Panc1 (cell line): ENCODE measurements around the gene AKAP14. TPM values are rescaled to one million over a fixed set of nuclear protein-coding genes. Genes with fewer than 3 reads are reported as not detected.

Experiments used
- ATAC-seq: fragments of 200-7000 bp; cut with Tn5 transposase; 2 replicates; pipeline ENCODE4 v1.9.1; 2020; ENCODE audit warnings: mild to moderate bottlenecking, moderate library complexity
- BruUV-seq: library from RNA; stranded (reverse); fragments of 400-500 nt; replicated peaks from 2 replicates; lab custom pipeline; 2021; lab: Mats Ljungman, UMichigan
- CTCF ChIA-PET: fragments of 300-600 bp; sonication (Branson Sonifier 250); formaldehyde crosslinking; loops from one replicate; lab custom pipeline; 2022; ENCODE audit warnings: antibody characterized with exemption; lab: Charles Lee
- POLR2A ChIA-PET: fragments of 300-600 bp; sonication (Branson Sonifier 250); formaldehyde crosslinking; loops from one replicate; lab custom pipeline; 2022; ENCODE audit warnings: antibody characterized with exemption; lab: Charles Lee
- DNase-seq: peaks from one replicate; pipeline ENCODE4 v3.0.0-alpha.2; 2010; ENCODE audit warnings: low read depth, low spot score
- H3K27ac ChIP-seq: 2 replicates; pipeline ENCODE4 v1.5.1; 2011; ENCODE audit warnings: mild to moderate bottlenecking, low read length, inconsistent platforms
- H3K27me3 ChIP-seq: fragments of 200-500 bp; sonication (Bioruptor generic); 2 replicates; pipeline ENCODE4 v1.6.0; 2014; ENCODE audit warnings: low read length, inconsistent platforms; ENCODE audit not compliant: control insufficient read depth, insufficient read depth
- H3K36me3 ChIP-seq: fragments of 200-500 bp; sonication (Bioruptor generic); 2 replicates; pipeline ENCODE4 v1.5.1; 2014; ENCODE audit warnings: inconsistent platforms, mild to moderate bottlenecking, low read length, moderate library complexity; ENCODE audit not compliant: control insufficient read depth, insufficient read depth
- H3K4me1 ChIP-seq: 2 replicates; pipeline ENCODE4 v1.5.1; 2011; ENCODE audit warnings: inconsistent platforms, mild to moderate bottlenecking, low read length, moderate library complexity; ENCODE audit not compliant: control insufficient read depth, insufficient read depth
- H3K4me3 ChIP-seq, 2 experiments: 2 replicates each; pipeline ENCODE4 v1.5.1; 2011 to 2012; ENCODE audit warnings: low read depth in 2 of 2, low read length in 2 of 2, mild to moderate bottlenecking in 2 of 2, inconsistent platforms in 1 of 2, moderate library complexity in 1 of 2
- H3K9me3 ChIP-seq: fragments of 200-500 bp; sonication (Bioruptor generic); 2 replicates; pipeline ENCODE4 v1.5.1; 2014; ENCODE audit warnings: low read depth, mild to moderate bottlenecking, inconsistent platforms, low read length, moderate library complexity; ENCODE audit not compliant: control insufficient read depth, insufficient read depth
- POLR2AphosphoS5 ChIP-seq: IDR thresholded peaks from 2 replicates; pipeline ENCODE4 v1.6.1; 2012; ENCODE audit warnings: mild to moderate bottlenecking, low read depth, low read length, moderate library complexity
- REST ChIP-seq, 2 experiments: IDR thresholded peaks; 2 replicates each; pipeline ENCODE4 v1.6.1; 2011 to 2012; ENCODE audit warnings: low read depth in 2 of 2, control low read depth in 1 of 2, low read length in 1 of 2, mild to moderate bottlenecking in 1 of 2, moderate library complexity in 1 of 2; ENCODE audit not compliant: insufficient read depth in 1 of 2
- SIN3A ChIP-seq: IDR thresholded peaks from 2 replicates; pipeline ENCODE4 v1.6.1; 2012; ENCODE audit warnings: low read depth, mild to moderate bottlenecking, low read length, moderate library complexity, borderline replicate concordance; ENCODE audit not compliant: insufficient read depth
- TCF7L2 ChIP-seq: IDR thresholded peaks from 2 replicates; pipeline ENCODE4 v1.6.1; 2011; ENCODE audit warnings: mild to moderate bottlenecking, low read depth, low read length, inconsistent platforms
- in situ Hi-C: cut with HindIII; loops from 2 replicates; pipeline ENCODE4 v1.10.0; 2016; ENCODE audit warnings: low sequenced_read_pairs, low pct_unique_long_range_greater_than_20kb
- intact Hi-C: fragments of 100-400 bp; cut with micrococcal nuclease; formaldehyde crosslinking; loops from one replicate; pipeline ENCODE4 v1.10.0; 2022; ENCODE audit not compliant: unreplicated experiment
- total RNA-seq: library from RNA; stranded (reverse); gene quantifications from one replicate; pipeline ENCODE4 v1.2.1, GENCODE V29; 2021; ENCODE audit not compliant: unreplicated experiment
- TF ChIP-seq, protein P1 (sequence below): fragments of 450-650 bp; IDR thresholded peaks from 2 replicates; pipeline ENCODE4 v1.5.1; 2017; ENCODE audit warnings: mild to moderate bottlenecking

The AKAP14 gene
- total RNA-seq, 1 experiment from 2014 or later = 0.28 TPM

DNA sequence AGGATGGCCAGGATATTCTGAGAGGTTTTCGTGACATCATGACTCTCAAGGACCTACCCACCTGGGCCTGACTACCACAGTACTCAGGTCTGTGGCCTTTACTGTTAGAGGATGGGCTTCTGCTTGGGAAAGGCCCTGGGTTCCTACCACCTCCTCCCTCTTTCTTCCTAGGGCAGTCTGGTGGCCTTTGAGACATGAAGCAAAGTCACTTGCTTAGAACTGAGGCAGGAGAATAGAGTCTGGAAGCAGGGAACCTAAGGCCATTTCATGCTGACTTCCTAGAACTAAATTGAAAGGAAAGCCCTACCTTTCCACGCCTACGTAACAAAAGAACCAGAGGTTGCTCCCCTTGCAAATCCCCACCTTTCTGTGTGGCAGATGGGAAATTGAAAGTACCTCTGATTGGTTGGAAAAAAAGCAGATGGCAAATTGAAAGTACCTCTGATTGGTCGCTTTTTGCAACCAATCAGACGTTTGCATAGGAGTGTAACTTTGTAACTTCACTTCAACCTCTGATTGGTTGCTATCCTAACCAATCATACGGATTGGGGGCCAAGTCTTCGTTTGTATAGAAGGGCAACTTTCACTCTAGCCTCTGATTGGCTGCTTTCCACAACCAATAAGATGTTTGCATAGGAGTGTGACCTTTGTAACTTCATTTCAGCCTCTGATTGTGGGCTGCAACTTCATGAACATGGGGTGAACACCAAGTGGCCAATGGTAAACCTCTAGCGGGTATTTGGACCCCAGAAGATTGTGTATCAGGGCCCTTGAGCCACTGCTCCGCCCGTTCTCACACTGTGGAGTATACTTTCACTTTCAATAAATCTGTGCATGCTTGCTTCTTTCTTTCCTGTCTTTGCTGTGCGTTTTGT, 9.9 kb upstream of the AKAP14 start:
- H3K27ac ChIP-seq = peak overlapping the region; percentile 87
- no peaks in the 10 kb centered on the region for H3K36me3 ChIP-seq
- peak overlapping the region; percentile 41 to 61 for H3K4me3 ChIP-seq
- ATAC-seq (peak; percentile 57), DNase-seq (peak; percentile 81)
- CTCF ChIA-PET = no interaction called here
- no TSS peak for BruUV-seq
- TF ChIP-seq TCF7L2 = no peak
- TF ChIP-seq SIN3A = no peak
- TF ChIP-seq, protein P1, sequence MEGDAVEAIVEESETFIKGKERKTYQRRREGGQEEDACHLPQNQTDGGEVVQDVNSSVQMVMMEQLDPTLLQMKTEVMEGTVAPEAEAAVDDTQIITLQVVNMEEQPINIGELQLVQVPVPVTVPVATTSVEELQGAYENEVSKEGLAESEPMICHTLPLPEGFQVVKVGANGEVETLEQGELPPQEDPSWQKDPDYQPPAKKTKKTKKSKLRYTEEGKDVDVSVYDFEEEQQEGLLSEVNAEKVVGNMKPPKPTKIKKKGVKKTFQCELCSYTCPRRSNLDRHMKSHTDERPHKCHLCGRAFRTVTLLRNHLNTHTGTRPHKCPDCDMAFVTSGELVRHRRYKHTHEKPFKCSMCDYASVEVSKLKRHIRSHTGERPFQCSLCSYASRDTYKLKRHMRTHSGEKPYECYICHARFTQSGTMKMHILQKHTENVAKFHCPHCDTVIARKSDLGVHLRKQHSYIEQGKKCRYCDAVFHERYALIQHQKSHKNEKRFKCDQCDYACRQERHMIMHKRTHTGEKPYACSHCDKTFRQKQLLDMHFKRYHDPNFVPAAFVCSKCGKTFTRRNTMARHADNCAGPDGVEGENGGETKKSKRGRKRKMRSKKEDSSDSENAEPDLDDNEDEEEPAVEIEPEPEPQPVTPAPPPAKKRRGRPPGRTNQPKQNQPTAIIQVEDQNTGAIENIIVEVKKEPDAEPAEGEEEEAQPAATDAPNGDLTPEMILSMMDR = no peak
- no peak; the same call in 1 of the 2 replicates for TF ChIP-seq POLR2AphosphoS5
- TF ChIP-seq REST (IDR thresholded peaks at IDR 0.05; ENCODE audit: insufficient read depth in 1 of 2, low read depth in 2 of 2, low read length in 1 of 2) = no peak
- H3K4me1 ChIP-seq = peaks cover 10% of the 10 kb centered on the region
- intact Hi-C loops (no loop called here), in situ Hi-C loops (no loop called here)
- H3K9me3 ChIP-seq = no peaks in the 10 kb centered on the region
- no peaks in the 10 kb centered on the region for H3K27me3 ChIP-seq
- POLR2A ChIA-PET = no interaction called here

GRCh38 chrX:119887721-119888425, 7.8 kb upstream of the AKAP14 start:
- POLR2A ChIA-PET = interaction anchor here (0.6 kb wide), 1 partner anchor 9 kb away, joined by 3 read pairs; no protein-coding TSS in a partner anchor
- in situ Hi-C loops (no loop called here), intact Hi-C loops (no loop called here)

More at GRCh38 chrX:119887721-119888425, 7.8 kb upstream of the AKAP14 start:
- Histone ChIP-seq H3K4me3 (peak overlapping the region; percentile 59 to 70), H3K9me3 (no peaks in the 10 kb centered on the region), H3K36me3 (no peaks in the 10 kb centered on the region), H3K27me3 (no peaks in the 10 kb centered on the region), H3K4me1 (peaks cover 10% of the 10 kb centered on the region), H3K27ac (no peak overlapping the region)
- no peak for DNase-seq
- TF ChIP-seq TCF7L2 (no peak), REST (IDR thresholded peaks at IDR 0.05; ENCODE audit: insufficient read depth in 1 of 2, low read depth in 2 of 2, low read length in 1 of 2) (no peak), POLR2AphosphoS5 (no peak), SIN3A (0 out of 2 replicates have a peak, but pooled peaks have one; percentile 25)
- TF ChIP-seq, protein P1 = peak; percentile 93
- peak; percentile 97 for ATAC-seq
- BruUV-seq = no TSS peak
- CTCF ChIA-PET = interaction anchor here (0.7 to 1.0 kb wide), 5 partner anchors 8 to 226 kb away, joined by 3 to 7 read pairs (median 3); partner anchors contain the start of genes AKAP14 and RPL39
